Testis (tissue), 3 donors: Measurements from ENCODE around the gene TRPV6. TPM values are rescaled to one million over a fixed set of nuclear protein-coding genes. Genes with fewer than 3 reads are reported as not detected.

Source experiments
- DNase-seq: peaks from one replicate; pipeline ENCODE4 v3.0.0-alpha.2; 2019
- H3K27ac ChIP-seq, 2 donors: fragments of 200-600 bp; sonication (generic); one replicate each; pipeline ENCODE4 v1.5.1; 2019
- H3K27me3 ChIP-seq: fragments of 200-600 bp; sonication (generic); one replicate; pipeline ENCODE4 v1.5.1; 2019
- H3K36me3 ChIP-seq: fragments of 200-600 bp; sonication (generic); one replicate; pipeline ENCODE4 v1.5.1; 2017; ENCODE audit warnings: low read depth; ENCODE audit errors: missing control alignments
- H3K4me1 ChIP-seq: fragments of 200-600 bp; sonication (generic); one replicate; pipeline ENCODE4 v1.5.1; 2019
- H3K4me3 ChIP-seq, 2 donors: fragments of 200-600 bp; sonication (generic); one replicate each; pipeline ENCODE4 v1.5.1; 2017 to 2019
- H3K9me3 ChIP-seq: fragments of 200-600 bp; sonication (generic); one replicate; pipeline ENCODE4 v1.5.1; 2017
- CTCF ChIP-seq, 3 experiments: fragments of 450-650 bp in 2 of 3; fragments of 200-600 bp in 1 of 3; sonication (generic) in 1 of 3; IDR thresholded peaks; one replicate each; pipeline ENCODE4 v1.5.1; 2016 to 2019; ENCODE audit warnings: antibody characterized with exemption in 3 of 3, mild to moderate bottlenecking in 2 of 3, moderate library complexity in 1 of 3
- POLR2A ChIP-seq: fragments of 450-650 bp; IDR thresholded peaks from one replicate; pipeline ENCODE4 v1.6.1; 2017; ENCODE audit warnings: antibody characterized with exemption, mild to moderate bottlenecking, moderate library complexity
- WGBS, 2 donors: methylation state at CpG; one replicate each; pipeline ENCODE4 v1.1.5; 2018; 5-methylcytosine and 5-hydroxymethylcytosine counted together
- intact Hi-C: fragments of 100-400 bp; cut with DNase I; formaldehyde crosslinking; loops from one replicate; pipeline ENCODE4 v1.15.1; 2023; ENCODE audit warnings: low total_unique reads
- polyA plus RNA-seq: library from polyadenylated mRNA; stranded (reverse); fragments of 350-450 nt; fragmentation: Illumina TruSeq; extraction: RNeasy Lipid Tissue Mini Kit (QIAGEN cat#74804); gene quantifications from one replicate; pipeline ENCODE4 v1.2.3, GENCODE V29; 2014; ENCODE audit warnings: low read depth, low replicate concordance; ENCODE audit not compliant: insufficient read depth
- total RNA-seq, 2 donors: library from RNA; depleted of rRNA; stranded (reverse); fragments of >200 nt; gene quantifications; one replicate each; pipeline ENCODE4 v1.2.3, GENCODE V29; 2016

TRPV6 gene
- total and polyA plus RNA-seq, 3 donors from 2014 or later: 2.2 to 4.5 (median 2.6) TPM

- WGBS, 2 donors: 56 to 72% methylated on average over 5 of the region's 5 CpGs
- no peaks in the 10 kb centered on the region for H3K27me3 ChIP-seq
Observed at GRCh38 chr7:142932386-142933091, 47.0 kb upstream of the TRPV6 start.

GRCh38 chr7:142930126-142930730, 44.7 kb upstream of the TRPV6 start:
- TF ChIP-seq CTCF (IDR thresholded peaks at IDR 0.05): no peak
- TF ChIP-seq POLR2A: no peak
- no peaks in the 10 kb centered on the region for H3K4me1 ChIP-seq
- 93 to 94% methylated on average over 11 of the region's 11 CpGs for WGBS, 2 donors
- no peaks in the 10 kb centered on the region for H3K27me3 ChIP-seq
- no peaks in the 10 kb centered on the region for H3K9me3 ChIP-seq
- no peak overlapping the region for H3K4me3 ChIP-seq
- intact Hi-C loops: no loop called here
- no peak for DNase-seq
- no peak overlapping the region for H3K27ac ChIP-seq
- no peaks in the 10 kb centered on the region for H3K36me3 ChIP-seq

More at GRCh38 chr7:142932386-142933091, 47.0 kb upstream of the TRPV6 start:
- no peak for DNase-seq
- TF ChIP-seq POLR2A: no peak
- no peak for TF ChIP-seq CTCF (IDR thresholded peaks at IDR 0.05)
- no peak overlapping the region for H3K4me3 ChIP-seq
- intact Hi-C loops: no loop called here
- H3K9me3 ChIP-seq: no peaks in the 10 kb centered on the region
- no peaks in the 10 kb centered on the region for H3K4me1 ChIP-seq
- H3K27ac ChIP-seq: no peak overlapping the region
- H3K36me3 ChIP-seq: no peaks in the 10 kb centered on the region

GRCh38 chr7:142927949-142928348, 42.4 kb upstream of the TRPV6 start:
- no peak overlapping the region for H3K27ac ChIP-seq
- no peak for DNase-seq
- H3K9me3 ChIP-seq: no peaks in the 10 kb centered on the region
- WGBS, 2 donors: 78 to 79% methylated on average over 8 of the region's 8 CpGs
- intact Hi-C loops: no loop called here
- no peaks in the 10 kb centered on the region for H3K36me3 ChIP-seq
- H3K4me1 ChIP-seq: no peaks in the 10 kb centered on the region
- H3K27me3 ChIP-seq: no peaks in the 10 kb centered on the region
- TF ChIP-seq POLR2A (no peak), CTCF (IDR thresholded peaks at IDR 0.05) (no peak)
- H3K4me3 ChIP-seq: no peak overlapping the region

- Histone ChIP-seq H3K36me3 (no peaks in the 10 kb centered on the region), H3K4me3 (no peak overlapping the region), H3K4me1 (no peaks in the 10 kb centered on the region), H3K9me3 (no peaks in the 10 kb centered on the region), H3K27me3 (no peaks in the 10 kb centered on the region), H3K27ac (no peak overlapping the region)
- DNase-seq: no peak
- WGBS, 2 donors: 62 to 67% methylated on average over 7 of the region's 7 CpGs
- TF ChIP-seq POLR2A: no peak
- no peak for TF ChIP-seq CTCF (IDR thresholded peaks at IDR 0.05)
- intact Hi-C loops: no loop called here
Observed at GRCh38 chr7:142927085-142927745, 41.7 kb upstream of the TRPV6 start.
